HepG2 (cell line): ENCODE data around the gene LRRC74A. TPM values are rescaled to one million over a fixed set of nuclear protein-coding genes. Genes with fewer than 3 reads are reported as not detected.

Experiments
- ATAC-seq: fragments of 200-7000 bp; cut with Tn5 transposase; 3 replicates; pipeline ENCODE4 v1.9.1; 2020; ENCODE audit warnings: mild to moderate bottlenecking, moderate library complexity
- BruUV-seq: library from RNA; stranded (reverse); fragments of 400-500 nt; replicated peaks from 2 replicates; lab custom pipeline; 2021; lab: Mats Ljungman, UMichigan
- CTCF ChIA-PET: fragments of 300-600 bp; formaldehyde crosslinking; extraction: SDS; loops from one replicate; lab custom pipeline; 2021; ENCODE audit warnings: low total read pairs, inconsistent platforms, low intra/inter-chr PET ratio; lab: Yijun Ruan, JAX
- POLR2A ChIA-PET: fragments of 350-600 bp; sonication (Branson Sonifier 250); formaldehyde crosslinking; loops from one replicate; lab custom pipeline; 2020; ENCODE audit warnings: antibody characterized with exemption, inconsistent platforms; lab: Yijun Ruan, JAX
- DNase-seq: peaks from one replicate; pipeline ENCODE4 v3.0.0-alpha.2; 2015; ENCODE audit warnings: low spot score
- FAIRE-seq: peaks from 3 replicates; lab custom pipeline; 2011; peaks lifted over from hg19 to GRCh38; lab: Jason Lieb, UNC
- H2AFZ ChIP-seq: one replicate; pipeline ENCODE4 v1.6.1; 2011; ENCODE audit warnings: low read length, inconsistent platforms
- H3K27ac ChIP-seq: fragments of 300-600 bp; 3 replicates; pipeline ENCODE4 v1.8.0; 2011; ENCODE audit warnings: mixed run types, mild to moderate bottlenecking, mixed read lengths, low read length, inconsistent platforms; ENCODE audit not compliant: insufficient read depth; ENCODE audit errors: extremely low read length
- H3K27me3 ChIP-seq, 2 experiments: fragments of 200-600 bp in 1 of 2; 2 replicates in 1 of 2; 3 replicates in 1 of 2; pipeline versions ENCODE4 v1.6.0 to v1.8.0; 2011; ENCODE audit warnings: low read length in 2 of 2, mild to moderate bottlenecking in 2 of 2, moderate library complexity in 2 of 2, inconsistent platforms in 1 of 2; ENCODE audit not compliant: insufficient read depth in 2 of 2, control insufficient read depth in 1 of 2
- H3K36me3 ChIP-seq, 2 experiments: fragments of 200-600 bp in 1 of 2; replicated peaks in 1 of 2; 2 replicates in 1 of 2; 3 replicates in 1 of 2; pipeline versions ENCODE4 v1.5.1 to v1.8.0; 2011; ENCODE audit warnings: low read length in 2 of 2, inconsistent platforms in 1 of 2; ENCODE audit not compliant: insufficient read depth in 2 of 2, control insufficient read depth in 1 of 2
- H3K4me1 ChIP-seq: 2 replicates; pipeline ENCODE4 v1.5.1; 2012; ENCODE audit warnings: low read length, inconsistent platforms; ENCODE audit not compliant: insufficient read depth
- H3K4me2 ChIP-seq: 2 replicates; pipeline ENCODE4 v1.6.0; 2011; ENCODE audit warnings: low read depth, low read length, inconsistent platforms
- H3K4me3 ChIP-seq, 3 experiments: fragments of 200-600 bp in 1 of 3; sonication (generic), shearing (Covaris generic) in 1 of 3; replicated peaks in 1 of 3; 2 replicates each; pipeline ENCODE4 v1.5.1; 2011 to 2016; ENCODE audit warnings: low read length in 3 of 3, inconsistent platforms in 2 of 3, low read depth in 2 of 3, mild to moderate bottlenecking in 2 of 3, control low read depth in 1 of 3, mixed read lengths in 1 of 3; ENCODE audit not compliant: insufficient read depth in 1 of 3
- H3K79me2 ChIP-seq: one replicate; pipeline ENCODE4 v1.6.1; 2011; ENCODE audit warnings: low read length, inconsistent platforms; ENCODE audit not compliant: insufficient read depth
- H3K9ac ChIP-seq: 2 replicates; pipeline ENCODE4 v1.6.0; 2011; ENCODE audit warnings: mild to moderate bottlenecking, low read depth, low read length, inconsistent platforms; ENCODE audit not compliant: insufficient read depth
- H3K9me3 ChIP-seq: 2 replicates; pipeline ENCODE4 v1.5.1; 2012; ENCODE audit warnings: mild to moderate bottlenecking, low read length
- H4K20me1 ChIP-seq: 2 replicates; pipeline ENCODE4 v1.6.0; 2011; ENCODE audit warnings: inconsistent platforms, mild to moderate bottlenecking, low read length, moderate library complexity; ENCODE audit not compliant: insufficient read depth
- STAG1 ChIP-seq: sonication (generic); formaldehyde crosslinking; IDR thresholded peaks from 2 replicates; pipeline ENCODE4 v1.4.0; 2020; ENCODE audit warnings: missing genetic modification reagents
- TAF1 ChIP-seq: sonication (generic); formaldehyde crosslinking; IDR thresholded peaks from 2 replicates; pipeline ENCODE4 v1.4.0; 2020; ENCODE audit warnings: missing genetic modification reagents
- ZBTB7A ChIP-seq: sonication (generic); formaldehyde crosslinking; IDR thresholded peaks from 2 replicates; pipeline ENCODE4 v1.8.0; 2022; ENCODE audit warnings: mild to moderate bottlenecking, missing genetic modification reagents
- ZFP1 ChIP-seq: IDR thresholded peaks from 2 replicates; pipeline ENCODE4 v1.6.1; 2016
- ZMYM4 ChIP-seq: sonication (generic); formaldehyde crosslinking; IDR thresholded peaks from 2 replicates; pipeline ENCODE4 v1.8.1; 2023; ENCODE audit warnings: mild to moderate bottlenecking, missing genetic modification reagents
- ZNF121 ChIP-seq: sonication (generic); formaldehyde crosslinking; IDR thresholded peaks from 2 replicates; pipeline ENCODE4 v1.5.0; 2020; ENCODE audit warnings: mild to moderate bottlenecking, missing genetic modification reagents
- WGBS: methylation state at CpG from one replicate; pipeline ENCODE4 v1.1.6; 2017; ENCODE audit warnings: low lambda C conversion rate; 5-methylcytosine and 5-hydroxymethylcytosine counted together
- in situ Hi-C: cut with HindIII; loops from 2 replicates; pipeline ENCODE4 v1.10.0; 2017; ENCODE audit warnings: low pct_unique_long_range_greater_than_20kb; ENCODE audit not compliant: extremely low pct_ligation_motif_present
- intact Hi-C: fragments of 100-400 bp; cut with micrococcal nuclease; formaldehyde crosslinking; loops from one replicate; pipeline ENCODE4 v1.10.0; 2022; ENCODE audit not compliant: unreplicated experiment
- polyA plus RNA-seq, 8 experiments: library from polyadenylated mRNA; depleted of rRNA in 3 of 8; stranded (reverse) in 7 of 8; unstranded in 1 of 8; fragments of >200 nt; fragmentation: Illumina TruSeq in 4 of 8; extraction: Trizol in 4 of 8; gene quantifications; 2 replicates each; pipeline versions ENCODE4 v1.2.1 to v1.2.3, GENCODE V29; 2011 to 2016; ENCODE audit warnings: low read depth in 4 of 8, missing spikeins in 1 of 8, mixed read lengths in 1 of 8; ENCODE audit not compliant: insufficient read depth in 1 of 8
- total RNA-seq, 5 experiments: library from RNA; depleted of rRNA; stranded (reverse); fragments of >200 nt; fragmentation: Illumina TruSeq; extraction: Trizol; gene quantifications; 2 replicates each; pipeline ENCODE4 v1.2.3, GENCODE V29; 2016; ENCODE audit warnings: low read depth in 1 of 5
- TF ChIP-seq, protein P1 (sequence below): sonication (generic); formaldehyde crosslinking; IDR thresholded peaks from 2 replicates; pipeline ENCODE4 v1.5.1; 2020; ENCODE audit warnings: mild to moderate bottlenecking, missing genetic modification reagents
- TF ChIP-seq, protein P2 (sequence below): IDR thresholded peaks from 2 replicates; pipeline ENCODE4 v1.6.1; 2016; ENCODE audit warnings: missing genetic modification reagents, missing compliant biosample characterization
- TF ChIP-seq, protein P3 (sequence below): sonication (generic); formaldehyde crosslinking; IDR thresholded peaks from 2 replicates; pipeline ENCODE4 v1.4.0; 2020; ENCODE audit warnings: missing genetic modification reagents, mild to moderate bottlenecking, borderline replicate concordance

LRRC74A gene
- total and polyA plus RNA-seq, 2 of the 13 experiments (the other 11 are each of a cell fraction or from before 2014, with no cell fraction given) = not detected

DNA sequence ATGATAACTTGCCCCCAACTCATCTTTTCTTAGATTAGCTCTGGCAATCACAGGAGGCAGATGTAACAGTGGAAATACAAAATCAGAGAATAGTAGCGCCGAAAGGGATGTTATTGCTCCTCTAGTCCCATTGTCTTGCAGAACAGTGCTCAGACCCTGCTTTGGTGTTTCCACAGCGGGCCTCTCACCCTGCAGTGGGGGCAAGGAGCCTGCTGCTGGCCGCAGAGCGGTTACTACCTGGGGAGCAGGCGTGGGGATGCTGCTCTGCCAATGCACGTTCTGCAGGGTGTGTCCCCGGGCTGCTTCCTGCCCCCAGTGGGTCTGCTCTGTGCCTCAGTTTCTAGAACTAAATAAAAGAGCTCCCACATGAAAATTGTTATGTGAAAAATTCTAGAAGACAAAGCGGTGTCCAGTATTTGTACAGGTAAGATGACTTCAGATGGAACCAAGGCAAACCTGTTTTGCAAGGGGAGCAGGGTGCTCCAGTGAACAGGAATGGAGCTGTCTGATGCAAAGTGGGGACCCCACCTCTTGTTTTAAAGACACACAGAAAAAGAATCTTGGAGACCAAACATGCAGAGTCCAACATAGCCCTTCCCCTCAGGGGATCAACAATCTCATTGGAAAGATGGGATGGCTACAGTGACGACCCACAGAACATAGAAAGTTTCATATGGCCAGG lies 35.5 kb downstream of the LRRC74A start (continued):
- TF ChIP-seq, protein P1, sequence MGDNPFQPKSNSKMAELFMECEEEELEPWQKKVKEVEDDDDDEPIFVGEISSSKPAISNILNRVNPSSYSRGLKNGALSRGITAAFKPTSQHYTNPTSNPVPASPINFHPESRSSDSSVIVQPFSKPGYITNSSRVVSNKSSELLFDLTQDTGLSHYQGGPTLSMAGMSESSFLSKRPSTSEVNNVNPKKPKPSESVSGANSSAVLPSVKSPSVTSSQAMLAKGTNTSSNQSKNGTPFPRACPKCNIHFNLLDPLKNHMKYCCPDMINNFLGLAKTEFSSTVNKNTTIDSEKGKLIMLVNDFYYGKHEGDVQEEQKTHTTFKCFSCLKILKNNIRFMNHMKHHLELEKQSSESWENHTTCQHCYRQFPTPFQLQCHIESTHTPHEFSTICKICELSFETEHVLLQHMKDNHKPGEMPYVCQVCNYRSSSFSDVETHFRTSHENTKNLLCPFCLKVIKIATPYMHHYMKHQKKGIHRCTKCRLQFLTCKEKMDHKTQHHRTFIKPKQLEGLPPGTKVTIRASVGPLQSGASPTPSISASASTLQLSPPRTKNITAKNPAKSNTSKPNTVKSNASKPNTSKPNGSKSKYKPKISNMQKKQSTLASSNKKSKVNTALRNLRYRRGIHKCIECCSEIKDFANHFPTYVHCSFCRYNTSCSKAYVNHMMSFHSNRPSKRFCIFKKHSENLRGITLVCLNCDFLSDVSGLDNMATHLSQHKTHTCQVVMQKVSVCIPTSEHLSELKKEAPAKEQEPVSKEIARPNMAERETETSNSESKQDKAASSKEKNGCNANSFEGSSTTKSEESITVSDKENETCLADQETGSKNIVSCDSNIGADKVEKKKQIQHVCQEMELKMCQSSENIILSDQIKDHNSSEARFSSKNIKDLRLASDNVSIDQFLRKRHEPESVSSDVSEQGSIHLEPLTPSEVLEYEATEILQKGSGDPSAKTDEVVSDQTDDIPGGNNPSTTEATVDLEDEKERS (CRISPR knock-in tag) = no peak
- no peak for TF ChIP-seq ZFP1 (CRISPR knock-in tag)
- no peak for TF ChIP-seq TAF1
- TF ChIP-seq ZMYM4 (CRISPR knock-in tag) = no peak

DNA sequence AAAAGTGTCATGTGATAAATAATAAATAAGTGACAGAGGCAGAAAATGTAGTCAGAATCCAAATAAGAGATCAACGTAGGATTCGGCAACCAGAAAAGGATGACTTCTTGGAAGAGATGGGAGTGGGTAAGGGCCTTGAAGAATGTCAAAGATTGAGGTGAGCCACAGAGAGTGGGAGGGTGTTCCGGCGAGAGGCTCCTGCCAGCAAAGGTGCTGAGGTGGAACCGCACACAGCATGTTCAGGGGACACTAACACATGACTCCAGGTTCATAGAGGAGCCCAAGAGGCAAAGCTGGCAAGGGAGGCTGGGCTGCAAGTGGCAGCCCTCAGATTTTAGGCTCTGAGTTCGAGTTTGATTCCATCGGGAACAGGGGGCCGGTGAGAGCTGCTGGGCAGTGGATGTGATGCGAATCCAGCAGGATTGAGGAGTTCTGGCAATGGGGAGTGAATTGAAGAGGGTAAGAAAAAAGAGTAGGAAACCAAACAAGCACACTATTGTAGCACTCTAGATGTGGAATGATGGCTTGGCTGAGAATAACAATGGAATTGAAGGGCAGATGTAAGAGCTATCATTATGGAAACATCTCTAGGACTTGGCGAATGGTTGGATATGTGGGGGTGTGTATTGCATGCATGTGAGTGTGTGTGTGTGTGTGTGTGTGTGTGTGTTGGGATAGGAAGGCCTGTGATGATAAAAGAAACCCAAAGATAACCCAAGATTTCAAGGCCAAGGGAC lies 36.5 kb downstream of the LRRC74A start:
- ChIA-PET CTCF (no interaction called here), POLR2A (no interaction called here)
- no peak overlapping the region for H3K4me3 ChIP-seq
- no peak overlapping the region for H2AFZ ChIP-seq
- no peaks in the 10 kb centered on the region for H3K9me3 ChIP-seq
- BruUV-seq = no TSS peak
- ATAC-seq = no peak
- no peaks in the 10 kb centered on the region for H4K20me1 ChIP-seq
- H3K36me3 ChIP-seq = no peaks in the 10 kb centered on the region
- peaks cover 8% of the 10 kb centered on the region for H3K4me1 ChIP-seq
- peaks cover 0 to 14% of the 10 kb centered on the region in 2 experiments; a peak in 2 of 5 replicates for H3K27me3 ChIP-seq
- no peaks in the 10 kb centered on the region for H3K79me2 ChIP-seq
- in situ Hi-C loops (no loop called here), intact Hi-C loops (no loop called here)
- no peak overlapping the region for H3K4me2 ChIP-seq
- H3K27ac ChIP-seq = no peak overlapping the region
- H3K9ac ChIP-seq = no peak overlapping the region
- no peak for DNase-seq
- FAIRE-seq = no peak
- WGBS = 68% methylated on average over 10 of the region's 10 CpGs
- TF ChIP-seq, protein P2, sequence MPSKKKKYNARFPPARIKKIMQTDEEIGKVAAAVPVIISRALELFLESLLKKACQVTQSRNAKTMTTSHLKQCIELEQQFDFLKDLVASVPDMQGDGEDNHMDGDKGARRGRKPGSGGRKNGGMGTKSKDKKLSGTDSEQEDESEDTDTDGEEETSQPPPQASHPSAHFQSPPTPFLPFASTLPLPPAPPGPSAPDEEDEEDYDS (CRISPR knock-in tag) = no peak
- TF ChIP-seq ZNF121 (CRISPR knock-in tag) = no peak
- TF ChIP-seq, protein P3, sequence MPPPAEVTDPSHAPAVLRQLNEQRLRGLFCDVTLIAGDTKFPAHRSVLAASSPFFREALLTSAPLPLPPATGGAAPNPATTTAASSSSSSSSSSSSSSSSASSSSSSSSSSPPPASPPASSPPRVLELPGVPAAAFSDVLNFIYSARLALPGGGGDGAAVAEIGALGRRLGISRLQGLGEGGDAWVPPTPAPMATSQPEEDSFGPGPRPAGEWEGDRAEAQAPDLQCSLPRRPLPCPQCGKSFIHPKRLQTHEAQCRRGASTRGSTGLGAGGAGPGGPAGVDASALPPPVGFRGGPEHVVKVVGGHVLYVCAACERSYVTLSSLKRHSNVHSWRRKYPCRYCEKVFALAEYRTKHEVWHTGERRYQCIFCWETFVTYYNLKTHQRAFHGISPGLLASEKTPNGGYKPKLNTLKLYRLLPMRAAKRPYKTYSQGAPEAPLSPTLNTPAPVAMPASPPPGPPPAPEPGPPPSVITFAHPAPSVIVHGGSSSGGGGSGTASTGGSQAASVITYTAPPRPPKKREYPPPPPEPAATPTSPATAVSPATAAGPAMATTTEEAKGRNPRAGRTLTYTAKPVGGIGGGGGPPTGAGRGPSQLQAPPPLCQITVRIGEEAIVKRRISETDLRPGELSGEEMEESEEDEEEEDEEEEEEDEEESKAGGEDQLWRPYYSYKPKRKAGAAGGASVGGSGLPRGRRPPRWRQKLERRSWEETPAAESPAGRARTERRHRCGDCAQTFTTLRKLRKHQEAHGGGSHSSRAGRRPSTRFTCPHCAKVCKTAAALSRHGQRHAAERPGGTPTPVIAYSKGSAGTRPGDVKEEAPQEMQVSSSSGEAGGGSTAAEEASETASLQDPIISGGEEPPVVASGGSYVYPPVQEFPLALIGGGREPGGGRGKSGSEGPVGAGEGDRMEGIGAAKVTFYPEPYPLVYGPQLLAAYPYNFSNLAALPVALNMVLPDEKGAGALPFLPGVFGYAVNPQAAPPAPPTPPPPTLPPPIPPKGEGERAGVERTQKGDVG (CRISPR knock-in tag) = no peak
- no peak for TF ChIP-seq STAG1
- no peak for TF ChIP-seq ZBTB7A (CRISPR knock-in tag)
